Measurements from ENCODE around the gene PARPBP. TPM values are rescaled to one million over a fixed set of nuclear protein-coding genes. Genes with fewer than 3 reads are reported as not detected.
"Not testable (repeated sequence)": the region's sequence is repeated elsewhere in the genome, so short reads cannot be mapped to it uniquely, and the experiment has no call there.

PARPBP gene
- total and polyA plus RNA-seq, 2 experiments from 2014 or later = 10.3 to 13.4 TPM

GRCh38 chr12:102120886-102121285 lies 903 bp downstream of the PARPBP start:
- Histone ChIP-seq H3K4me3 (peak overlapping the region; percentile 97), H3K27ac (peak overlapping the region; percentile 69), H3K9ac (peak overlapping the region; percentile 96), H3K9me2 (ENCODE audit: insufficient read depth) (no peaks in the 10 kb centered on the region), H3K9me3 (ENCODE audit: low read depth) (no peaks in the 10 kb centered on the region), H4K20me1 (ENCODE audit: insufficient read depth) (no peaks in the 10 kb centered on the region), H2AFZ (peak overlapping the region; percentile 99), H3K4me2 (ENCODE audit: unreplicated experiment) (peak overlapping the region; percentile 93), H3K79me2 (ENCODE audit: insufficient read depth) (peaks cover 55% of the 10 kb centered on the region), H3K27me3 (replicated peaks; ENCODE audit: insufficient read depth) (no peaks in the 10 kb centered on the region), H3F3A (ENCODE audit: insufficient read depth) (no peaks in the 10 kb centered on the region), H3K36me3 (ENCODE audit: low read depth) (peaks cover 12% of the 10 kb centered on the region; the same call in 1 of the 2 replicates), H3K4me1 (ENCODE audit: insufficient read depth) (peaks cover 16% of the 10 kb centered on the region)
- TF ChIP-seq EZH2phosphoT487 (IDR thresholded peaks at IDR 0.05; ENCODE audit: insufficient read depth, low read depth) (no peak), EZH2 (IDR thresholded peaks at IDR 0.05; ENCODE audit: insufficient read depth, poor library complexity, severe bottlenecking) (no peak)
- DNase-seq = peak; percentile 61
- in situ Hi-C loops (cut with MboI) = no loop called here
- 33 to 36% methylated on average over 4 of the region's 4 CpGs for WGBS, 2 experiments (ENCODE audit: low coverage in 1 of 2, low lambda C conversion rate in 2 of 2, missing lambda C conversion rate in 2 of 2)

GRCh38 chr12:102121328-102121727 lies 1.3 kb downstream of the PARPBP start:
- H3F3A ChIP-seq (ENCODE audit: insufficient read depth); H3K36me3 ChIP-seq (ENCODE audit: low read depth); H4K20me1 ChIP-seq (ENCODE audit: insufficient read depth); in situ Hi-C loops (cut with MboI); H3K9me3 ChIP-seq (ENCODE audit: low read depth); H3K27me3 ChIP-seq (replicated peaks; ENCODE audit: insufficient read depth); H3K9me2 ChIP-seq (ENCODE audit: insufficient read depth): not testable (repeated sequence)
- peak; percentile 13 for DNase-seq
- Histone ChIP-seq H3K27ac (0 out of 2 replicates have a peak overlapping the region, but pooled peaks have one; percentile 69), H3K79me2 (ENCODE audit: insufficient read depth) (peaks cover 55% of the 10 kb centered on the region), H3K4me1 (ENCODE audit: insufficient read depth) (peaks cover 16% of the 10 kb centered on the region), H3K4me2 (ENCODE audit: unreplicated experiment) (peak overlapping the region; percentile 93), H2AFZ (peak overlapping the region; percentile 99), H3K9ac (peak overlapping the region; percentile 96), H3K4me3 (peak overlapping the region; percentile 97)
- 81 to 95% methylated on average over 2 of the region's 2 CpGs for WGBS, 2 experiments (ENCODE audit: low coverage in 1 of 2, low lambda C conversion rate in 2 of 2, missing lambda C conversion rate in 2 of 2)

DNA sequence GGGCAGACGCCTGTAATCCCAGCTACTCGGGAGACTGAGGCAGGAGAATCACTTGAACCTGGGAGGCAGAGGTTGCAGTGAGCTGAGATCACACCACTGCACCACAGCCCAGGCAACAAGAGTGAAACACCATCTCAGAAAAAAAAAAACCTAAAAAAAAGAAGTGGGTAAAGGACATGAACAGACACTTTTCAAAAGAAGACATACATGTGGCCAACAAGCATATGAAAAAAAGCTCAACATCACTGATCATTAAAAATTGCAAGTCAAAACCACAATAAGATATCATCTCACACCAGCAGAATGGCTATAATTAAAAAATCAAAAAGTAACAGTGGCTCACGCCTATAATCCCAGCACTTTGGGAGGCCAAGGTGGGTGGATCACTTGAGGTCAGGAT lies 10.7 kb downstream of the PARPBP start:
- H3K9me3 ChIP-seq (ENCODE audit: low read depth); H4K20me1 ChIP-seq (ENCODE audit: insufficient read depth); DNase-seq; H3K27ac ChIP-seq; H3K79me2 ChIP-seq (ENCODE audit: insufficient read depth); H3K27me3 ChIP-seq (replicated peaks; ENCODE audit: insufficient read depth); H3K36me3 ChIP-seq (ENCODE audit: low read depth); H3K9ac ChIP-seq; H3K9me2 ChIP-seq (ENCODE audit: insufficient read depth); H3K4me1 ChIP-seq (ENCODE audit: insufficient read depth); in situ Hi-C loops (cut with MboI); H3K4me3 ChIP-seq; H3F3A ChIP-seq (ENCODE audit: insufficient read depth); H3K4me2 ChIP-seq (ENCODE audit: unreplicated experiment); H2AFZ ChIP-seq: not testable (repeated sequence)
- WGBS, 2 experiments (ENCODE audit: low coverage in 1 of 2, low lambda C conversion rate in 2 of 2, missing lambda C conversion rate in 2 of 2) = 80 to 86% methylated on average over 3 of the region's 3 CpGs

DNA sequence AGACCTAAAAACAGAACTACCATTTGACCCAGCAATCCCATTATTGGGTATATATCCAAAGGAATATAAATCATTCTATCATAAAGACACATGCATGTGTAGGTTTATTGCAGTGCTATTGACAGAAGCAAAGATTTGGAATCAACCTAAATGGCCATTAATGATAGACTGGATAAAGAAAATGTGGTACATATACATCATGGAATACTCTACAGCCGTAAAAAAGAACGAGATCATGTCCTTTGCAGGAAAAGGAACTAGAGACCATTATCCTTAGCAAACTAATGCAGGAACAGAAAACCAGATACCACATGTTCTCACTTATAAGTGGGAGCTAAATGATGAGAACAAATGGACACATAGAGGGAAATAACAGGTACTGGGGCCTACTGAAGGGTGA lies 11.5 kb downstream of the PARPBP start:
- in situ Hi-C loops (cut with MboI); H3K27ac ChIP-seq; H3K4me2 ChIP-seq (ENCODE audit: unreplicated experiment); DNase-seq; H3K4me3 ChIP-seq; H2AFZ ChIP-seq; H4K20me1 ChIP-seq (ENCODE audit: insufficient read depth); H3K36me3 ChIP-seq (ENCODE audit: low read depth); H3K79me2 ChIP-seq (ENCODE audit: insufficient read depth); H3K9ac ChIP-seq; H3K27me3 ChIP-seq (replicated peaks; ENCODE audit: insufficient read depth); H3K4me1 ChIP-seq (ENCODE audit: insufficient read depth); H3K9me2 ChIP-seq (ENCODE audit: insufficient read depth); H3K9me3 ChIP-seq (ENCODE audit: low read depth); H3F3A ChIP-seq (ENCODE audit: insufficient read depth): not testable (repeated sequence)
- 94 to 98% methylated on average over 2 of the region's 2 CpGs for WGBS, 2 experiments (ENCODE audit: low coverage in 1 of 2, low lambda C conversion rate in 2 of 2, missing lambda C conversion rate in 2 of 2)

- H3K9ac ChIP-seq; H3K9me2 ChIP-seq (ENCODE audit: insufficient read depth); H3K9me3 ChIP-seq (ENCODE audit: low read depth); H3K27me3 ChIP-seq (replicated peaks; ENCODE audit: insufficient read depth); H3K79me2 ChIP-seq (ENCODE audit: insufficient read depth); H3F3A ChIP-seq (ENCODE audit: insufficient read depth); H3K4me1 ChIP-seq (ENCODE audit: insufficient read depth); H3K4me2 ChIP-seq (ENCODE audit: unreplicated experiment); in situ Hi-C loops (cut with MboI); H4K20me1 ChIP-seq (ENCODE audit: insufficient read depth); H3K4me3 ChIP-seq; H3K36me3 ChIP-seq (ENCODE audit: low read depth); H3K27ac ChIP-seq; DNase-seq; H2AFZ ChIP-seq: not testable (repeated sequence)
- WGBS, 2 experiments (ENCODE audit: low coverage in 1 of 2, low lambda C conversion rate in 2 of 2, missing lambda C conversion rate in 2 of 2) = 96 to 98% methylated on average over 8 of the region's 8 CpGs
These were observed 17.6 kb downstream of the PARPBP start for GRCh38 chr12:102137619-102138018.

GRCh38 chr12:102142866-102143373 lies 22.9 kb downstream of the PARPBP start:
- H3K4me2 ChIP-seq (ENCODE audit: unreplicated experiment); in situ Hi-C loops (cut with MboI); H3K9me3 ChIP-seq (ENCODE audit: low read depth); H3K4me1 ChIP-seq (ENCODE audit: insufficient read depth); H3K9ac ChIP-seq; DNase-seq; H4K20me1 ChIP-seq (ENCODE audit: insufficient read depth); H2AFZ ChIP-seq; H3K4me3 ChIP-seq; H3K79me2 ChIP-seq (ENCODE audit: insufficient read depth); H3F3A ChIP-seq (ENCODE audit: insufficient read depth); H3K27me3 ChIP-seq (replicated peaks; ENCODE audit: insufficient read depth); H3K27ac ChIP-seq; H3K9me2 ChIP-seq (ENCODE audit: insufficient read depth); H3K36me3 ChIP-seq (ENCODE audit: low read depth): not testable (repeated sequence)
- WGBS, 2 experiments (ENCODE audit: low coverage in 1 of 2, low lambda C conversion rate in 2 of 2, missing lambda C conversion rate in 2 of 2) = 95 to 98% methylated on average over 10 to 11 of the region's 11 CpGs
